ENCODE results near the gene SPCS3.
"Not testable (repeated sequence)": the region's sequence is repeated elsewhere in the genome, so short reads cannot be mapped to it uniquely, and the experiment has no call there.

The SPCS3 gene

GRCh38 chr4:176339936-176340761, 20.4 kb downstream of the SPCS3 start:
- Histone ChIP-seq H3K23ac (ENCODE audit: low read length) (no peak overlapping the region), H3K27me3 (ENCODE audit: insufficient read depth, low read length, poor library complexity) (no peaks in the 10 kb centered on the region), H3K56ac (ENCODE audit: low read length) (no peak overlapping the region), H2BK120ac (ENCODE audit: low read depth, low read length) (no peak overlapping the region), H2BK5ac (ENCODE audit: low read length) (no peak overlapping the region), H3K27ac (ENCODE audit: low read depth, low read length) (no peak overlapping the region), H2AK5ac (ENCODE audit: low read length) (no peak overlapping the region), H3K4me3 (ENCODE audit: low read length) (no peak overlapping the region), H2BK15ac (replicated peaks; ENCODE audit: low read depth) (no peak overlapping the region), H3K18ac (ENCODE audit: low read length) (no peak overlapping the region), H4K8ac (ENCODE audit: low read depth, low read length) (no peak overlapping the region), H3K79me2 (ENCODE audit: control insufficient read depth, insufficient read depth, low read length) (peaks cover 2% of the 10 kb centered on the region), H3K9ac (ENCODE audit: low read length) (no peak overlapping the region), H3K4me2 (ENCODE audit: low read length) (no peak overlapping the region), H3K4ac (ENCODE audit: low read depth, low read length) (no peak overlapping the region), H3K4me1 (ENCODE audit: control insufficient read depth, low read depth, low read length) (no peaks in the 10 kb centered on the region), H3K79me1 (ENCODE audit: low read length) (peaks cover 4% of the 10 kb centered on the region), H4K5ac (ENCODE audit: low read length) (no peak overlapping the region), H3K36me3 (ENCODE audit: control insufficient read depth, insufficient read depth, low read length) (no peaks in the 10 kb centered on the region)
- peak; percentile 44 for DNase-seq
- WGBS (ENCODE audit: extremely low coverage, insufficient coverage, low lambda C conversion rate), result no CpG with 5 or more reads among the region's 3 CpGs

GRCh38 chr4:176340871-176341685, 21.3 kb downstream of the SPCS3 start:
- H3K4me3 ChIP-seq (ENCODE audit: low read length), result no peak overlapping the region
- H4K8ac ChIP-seq (ENCODE audit: low read depth, low read length), result no peak overlapping the region
- H2BK5ac ChIP-seq (ENCODE audit: low read length), result no peak overlapping the region
- H2BK120ac ChIP-seq (ENCODE audit: low read depth, low read length), result no peak overlapping the region
- H3K4me1 ChIP-seq (ENCODE audit: control insufficient read depth, low read depth, low read length), result no peaks in the 10 kb centered on the region
- no peak overlapping the region for H3K23ac ChIP-seq (ENCODE audit: low read length)
- H3K56ac ChIP-seq (ENCODE audit: low read length), result no peak overlapping the region
- H2BK15ac ChIP-seq (replicated peaks; ENCODE audit: low read depth), result no peak overlapping the region
- whole genome bisulfite sequencing (ENCODE audit: extremely low coverage, insufficient coverage, low lambda C conversion rate), result no CpG with 5 or more reads among the region's 8 CpGs
- H3K18ac ChIP-seq (ENCODE audit: low read length), result no peak overlapping the region
- H3K36me3 ChIP-seq (ENCODE audit: control insufficient read depth, insufficient read depth, low read length), result no peaks in the 10 kb centered on the region
- no peak overlapping the region for H3K27ac ChIP-seq (ENCODE audit: low read depth, low read length)
- DNase-seq, result peak; percentile 60
- no peak overlapping the region for H2AK5ac ChIP-seq (ENCODE audit: low read length)
- H3K79me1 ChIP-seq (ENCODE audit: low read length), result peaks cover 1% of the 10 kb centered on the region
- H3K27me3 ChIP-seq (ENCODE audit: insufficient read depth, low read length, poor library complexity), result no peaks in the 10 kb centered on the region
- H3K79me2 ChIP-seq (ENCODE audit: control insufficient read depth, insufficient read depth, low read length), result no peaks in the 10 kb centered on the region
- no peak overlapping the region for H3K4ac ChIP-seq (ENCODE audit: low read depth, low read length)
- H3K9ac ChIP-seq (ENCODE audit: low read length), result no peak overlapping the region
- no peak overlapping the region for H4K5ac ChIP-seq (ENCODE audit: low read length)
- H3K4me2 ChIP-seq (ENCODE audit: low read length), result no peak overlapping the region

- H3K4me2 ChIP-seq (ENCODE audit: low read length), result no peak overlapping the region
Measured at GRCh38 chr4:176342384-176342783, 22.6 kb downstream of the SPCS3 start.

GRCh38 chr4:176343286-176343685, 23.5 kb downstream of the SPCS3 start:
- no peak overlapping the region for H3K56ac ChIP-seq (ENCODE audit: low read length)
- no peak overlapping the region for H4K5ac ChIP-seq (ENCODE audit: low read length)
- H3K4me2 ChIP-seq (ENCODE audit: low read length), result no peak overlapping the region
- H3K27ac ChIP-seq (ENCODE audit: low read depth, low read length), result no peak overlapping the region
- H3K36me3 ChIP-seq (ENCODE audit: control insufficient read depth, insufficient read depth, low read length), result no peaks in the 10 kb centered on the region
- H3K4me1 ChIP-seq (ENCODE audit: control insufficient read depth, low read depth, low read length), result no peaks in the 10 kb centered on the region
- no peak overlapping the region for H2AK5ac ChIP-seq (ENCODE audit: low read length)
- no peak overlapping the region for H3K18ac ChIP-seq (ENCODE audit: low read length)
- no CpG with 5 or more reads among the region's 2 CpGs for WGBS (ENCODE audit: extremely low coverage, insufficient coverage, low lambda C conversion rate)
- no peak overlapping the region for H3K23ac ChIP-seq (ENCODE audit: low read length)
- H4K8ac ChIP-seq (ENCODE audit: low read depth, low read length), result no peak overlapping the region
- no peaks in the 10 kb centered on the region for H3K79me2 ChIP-seq (ENCODE audit: control insufficient read depth, insufficient read depth, low read length)
- H3K4me3 ChIP-seq (ENCODE audit: low read length), result no peak overlapping the region
- H2BK120ac ChIP-seq (ENCODE audit: low read depth, low read length), result no peak overlapping the region
- H3K79me1 ChIP-seq (ENCODE audit: low read length), result peaks cover 1% of the 10 kb centered on the region
- H2BK15ac ChIP-seq (replicated peaks; ENCODE audit: low read depth), result no peak overlapping the region
- no peak overlapping the region for H3K4ac ChIP-seq (ENCODE audit: low read depth, low read length)
- no peak overlapping the region for H2BK5ac ChIP-seq (ENCODE audit: low read length)
- no peak overlapping the region for H3K9ac ChIP-seq (ENCODE audit: low read length)
- no peaks in the 10 kb centered on the region for H3K27me3 ChIP-seq (ENCODE audit: insufficient read depth, low read length, poor library complexity)
- DNase-seq, result no peak

More at GRCh38 chr4:176342384-176342783, 22.6 kb downstream of the SPCS3 start:
- no CpG with 5 or more reads among the region's 7 CpGs for WGBS (ENCODE audit: extremely low coverage, insufficient coverage, low lambda C conversion rate)
- H3K18ac ChIP-seq (ENCODE audit: low read length), result no peak overlapping the region
- no peak overlapping the region for H4K8ac ChIP-seq (ENCODE audit: low read depth, low read length)
- no peak overlapping the region for H3K23ac ChIP-seq (ENCODE audit: low read length)
- peaks cover 1% of the 10 kb centered on the region for H3K79me1 ChIP-seq (ENCODE audit: low read length)
- H2BK5ac ChIP-seq (ENCODE audit: low read length), result no peak overlapping the region
- H4K5ac ChIP-seq (ENCODE audit: low read length), result no peak overlapping the region
- H3K27me3 ChIP-seq (ENCODE audit: insufficient read depth, low read length, poor library complexity), result no peaks in the 10 kb centered on the region
- H2BK120ac ChIP-seq (ENCODE audit: low read depth, low read length), result no peak overlapping the region
- no peak overlapping the region for H2BK15ac ChIP-seq (replicated peaks; ENCODE audit: low read depth)
- no peak overlapping the region for H3K9ac ChIP-seq (ENCODE audit: low read length)
- no peaks in the 10 kb centered on the region for H3K4me1 ChIP-seq (ENCODE audit: control insufficient read depth, low read depth, low read length)
- H2AK5ac ChIP-seq (ENCODE audit: low read length), result no peak overlapping the region
- no peak overlapping the region for H3K27ac ChIP-seq (ENCODE audit: low read depth, low read length)
- no peak overlapping the region for H3K4me3 ChIP-seq (ENCODE audit: low read length)
- no peaks in the 10 kb centered on the region for H3K36me3 ChIP-seq (ENCODE audit: control insufficient read depth, insufficient read depth, low read length)
- no peak overlapping the region for H3K4ac ChIP-seq (ENCODE audit: low read depth, low read length)
- H3K79me2 ChIP-seq (ENCODE audit: control insufficient read depth, insufficient read depth, low read length), result no peaks in the 10 kb centered on the region
- DNase-seq, result no peak
- H3K56ac ChIP-seq (ENCODE audit: low read length), result no peak overlapping the region

- not testable (repeated sequence) for H3K4ac ChIP-seq (ENCODE audit: low read depth, low read length); H3K79me1 ChIP-seq (ENCODE audit: low read length); H3K27me3 ChIP-seq (ENCODE audit: insufficient read depth, low read length, poor library complexity); DNase-seq; H3K4me3 ChIP-seq (ENCODE audit: low read length); H2BK120ac ChIP-seq (ENCODE audit: low read depth, low read length); H3K79me2 ChIP-seq (ENCODE audit: control insufficient read depth, insufficient read depth, low read length); H2BK5ac ChIP-seq (ENCODE audit: low read length); H3K18ac ChIP-seq (ENCODE audit: low read length); H3K36me3 ChIP-seq (ENCODE audit: control insufficient read depth, insufficient read depth, low read length); H2BK15ac ChIP-seq (replicated peaks; ENCODE audit: low read depth); H3K56ac ChIP-seq (ENCODE audit: low read length); H3K4me2 ChIP-seq (ENCODE audit: low read length); H3K4me1 ChIP-seq (ENCODE audit: control insufficient read depth, low read depth, low read length); H4K5ac ChIP-seq (ENCODE audit: low read length); H4K8ac ChIP-seq (ENCODE audit: low read depth, low read length); H2AK5ac ChIP-seq (ENCODE audit: low read length); H3K23ac ChIP-seq (ENCODE audit: low read length); H3K9ac ChIP-seq (ENCODE audit: low read length); H3K27ac ChIP-seq (ENCODE audit: low read depth, low read length)
- no CpG with 5 or more reads among the region's 7 CpGs for WGBS (ENCODE audit: extremely low coverage, insufficient coverage, low lambda C conversion rate)
Measured at GRCh38 chr4:176345346-176345745, 25.6 kb downstream of the SPCS3 start.
